Activated T-helper 1 cell treated with anti-CD3 and anti-CD28 coated beads, Interleukin-12 subunit alpha, Interleukin-12 subunit beta, Interleukin-2, Interleukin-4 antibody, amounts not matched to agents 30 ng/mL and 10 ng/mL and 1 ng/mL, durations not matched to agents 14 hours and 24 hours and 36 hours (primary cell): ENCODE data around the gene AREL1. TPM values are rescaled to one million over a fixed set of nuclear protein-coding genes. Genes with fewer than 3 reads are reported as not detected.
"Not testable (repeated sequence)": the region's sequence is repeated elsewhere in the genome, so short reads cannot be mapped to it uniquely, and the experiment has no call there.

Experiments
- DNase-seq: peaks from one replicate; pipeline ENCODE4 v3.0.0; 2021; ENCODE audit warnings: low spot score
- H3K27ac Mint-ChIP-seq: one replicate; pipeline ENCODE4 v1.8.0; 2021; ENCODE audit warnings: mild to moderate bottlenecking, mixed read lengths
- H3K27me3 Mint-ChIP-seq: one replicate; pipeline ENCODE4 v1.8.0; 2022; ENCODE audit warnings: mild to moderate bottlenecking, moderate library complexity, mixed read lengths; ENCODE audit not compliant: insufficient read depth
- H3K36me3 Mint-ChIP-seq: one replicate; pipeline ENCODE4 v1.8.0; 2021; ENCODE audit warnings: low read depth, mixed read lengths
- H3K4me1 Mint-ChIP-seq: one replicate; pipeline ENCODE4 v1.8.0; 2021; ENCODE audit warnings: low read depth, mixed read lengths
- H3K4me3 Mint-ChIP-seq: one replicate; pipeline ENCODE4 v1.8.0; 2021; ENCODE audit warnings: mild to moderate bottlenecking, moderate library complexity, mixed read lengths
- H3K9me3 Mint-ChIP-seq: one replicate; pipeline ENCODE4 v1.8.0; 2021; ENCODE audit warnings: mixed read lengths
- intact Hi-C: fragments of 100-400 bp; cut with micrococcal nuclease; formaldehyde crosslinking; loops from one replicate; pipeline ENCODE4 v1.15.1; 2024
- total RNA-seq: library from RNA; stranded (reverse); gene quantifications from 2 replicates; pipeline ENCODE4 v1.2.3, GENCODE V29; 2022

AREL1 gene
- total RNA-seq: 45.8 and 50.2 TPM in 2 replicates

DNA sequence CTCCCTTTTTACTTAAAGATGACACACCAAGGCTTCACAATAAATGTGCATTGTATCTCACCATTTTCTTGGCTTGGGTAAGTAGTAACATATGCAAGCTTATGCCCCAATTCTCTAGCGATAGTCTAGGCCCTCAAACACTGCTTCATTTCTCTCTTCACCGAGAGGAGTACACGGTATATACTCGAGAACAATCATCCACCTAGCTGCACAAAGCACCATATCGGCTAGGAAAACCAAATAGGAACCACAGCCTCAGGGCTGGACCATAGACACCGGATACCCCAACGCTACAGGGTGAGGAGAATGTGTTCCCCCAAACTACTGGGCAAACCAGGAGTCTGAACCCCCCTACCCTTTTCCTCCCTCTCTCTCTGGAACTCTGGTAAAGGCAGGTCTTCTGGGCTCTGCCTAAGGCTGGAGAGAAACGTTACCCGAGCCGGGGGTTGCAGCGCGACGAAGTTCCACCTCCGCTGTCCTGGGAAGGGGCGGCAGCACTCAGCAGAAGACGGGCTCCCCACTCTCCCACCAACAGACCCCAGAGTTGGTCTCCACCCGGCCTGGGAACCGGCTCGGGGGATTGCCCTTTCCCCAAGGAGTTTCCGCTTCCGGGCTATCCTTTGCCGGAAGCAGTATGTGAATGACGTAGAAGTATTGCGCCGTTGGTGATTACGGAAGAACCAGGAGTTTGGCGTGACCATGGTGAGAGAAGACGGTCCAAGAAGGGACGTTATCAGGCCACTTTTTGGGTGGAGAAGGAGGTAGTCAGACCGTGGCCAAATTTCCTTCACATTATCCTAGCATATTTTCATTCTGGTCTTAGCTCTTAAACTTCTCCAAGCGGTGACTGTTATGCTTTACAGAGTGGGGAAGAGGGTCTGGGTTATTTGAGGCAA lies at the start of gene AREL1, which contains the start of gene FCF1:
Gene AREL1 (minus strand): TSS at position 582 of the 896 bp plus-strand sequence. CDS start 27,465 bp downstream, outside the sequence.
Gene FCF1 (plus strand): TSS at position 646 of the 896 bp plus-strand sequence. CDS start 54 bp downstream, at position 700.
- intact Hi-C loops: loop anchor here (1.0 to 10.0 kb wide), 8 partner anchors 51 to 948 kb away; partner anchors contain the start of genes ACYP1, DLST, ERG28 and ISCA2
- H3K4me1 Mint-ChIP-seq: peaks cover 49% of the 10 kb centered on the region
- no peaks in the 10 kb centered on the region for H3K9me3 Mint-ChIP-seq
- H3K27me3 Mint-ChIP-seq: no peaks in the 10 kb centered on the region
- H3K36me3 Mint-ChIP-seq: peaks cover 22% of the 10 kb centered on the region
- DNase-seq: peak; percentile 83
- H3K27ac Mint-ChIP-seq: peak within 1 kb of the TSS; percentile 95
- peak within 1 kb of the TSS; percentile 95 for H3K4me3 Mint-ChIP-seq

GRCh38 chr14:74758505-74758904 lies 45.6 kb upstream of the AREL1 start:
- H3K27me3 Mint-ChIP-seq, H3K4me3 Mint-ChIP-seq, H3K9me3 Mint-ChIP-seq, H3K4me1 Mint-ChIP-seq, H3K36me3 Mint-ChIP-seq, DNase-seq, intact Hi-C loops, H3K27ac Mint-ChIP-seq: not testable (repeated sequence)

- intact Hi-C loops: no loop called here
- peaks cover 2% of the 10 kb centered on the region for H3K36me3 Mint-ChIP-seq
Observed at GRCh38 chr14:74756326-74756725, 43.4 kb upstream of the AREL1 start.

GRCh38 chr14:74754899-74755298 lies 42.0 kb upstream of the AREL1 start:
- intact Hi-C loops: no loop called here
- no peak overlapping the region for H3K4me3 Mint-ChIP-seq
- no peak overlapping the region for H3K27ac Mint-ChIP-seq

More at GRCh38 chr14:74756326-74756725, 43.4 kb upstream of the AREL1 start:
- DNase-seq: no peak
- Mint-ChIP-seq H3K9me3 (peaks cover 16% of the 10 kb centered on the region), H3K27ac (no peak overlapping the region), H3K4me3 (no peak overlapping the region), H3K4me1 (no peaks in the 10 kb centered on the region), H3K27me3 (peaks cover 1% of the 10 kb centered on the region)

DNA sequence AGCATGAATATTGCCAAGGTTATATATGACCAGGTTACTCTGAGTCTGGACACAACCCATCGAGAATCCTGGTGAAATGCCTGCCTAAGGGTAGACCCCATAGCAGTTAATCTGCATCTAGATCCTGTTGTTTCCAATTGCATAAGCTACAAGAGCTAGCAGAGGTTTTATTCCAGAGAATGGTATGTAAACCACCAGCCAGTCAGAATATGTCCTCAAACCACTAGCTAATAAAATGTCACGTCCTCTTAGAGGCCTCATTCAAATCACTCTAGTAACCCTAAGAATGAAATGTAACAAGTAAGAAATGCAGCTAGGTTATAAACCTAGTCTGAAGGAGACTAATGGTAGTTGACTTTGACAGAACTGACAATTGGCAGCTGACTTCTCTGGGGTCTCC lies 41.3 kb upstream of the AREL1 start:
- DNase-seq: no peak
- no peak overlapping the region for H3K4me3 Mint-ChIP-seq
- no peaks in the 10 kb centered on the region for H3K4me1 Mint-ChIP-seq
- no peaks in the 10 kb centered on the region for H3K27me3 Mint-ChIP-seq
- H3K9me3 Mint-ChIP-seq: peaks cover 16% of the 10 kb centered on the region
- H3K36me3 Mint-ChIP-seq: peaks cover 2% of the 10 kb centered on the region
- intact Hi-C loops: no loop called here
- H3K27ac Mint-ChIP-seq: no peak overlapping the region

More at GRCh38 chr14:74754899-74755298, 42.0 kb upstream of the AREL1 start:
- H3K4me1 Mint-ChIP-seq: no peaks in the 10 kb centered on the region
- H3K27me3 Mint-ChIP-seq: no peaks in the 10 kb centered on the region
- peaks cover 16% of the 10 kb centered on the region for H3K9me3 Mint-ChIP-seq
- DNase-seq: no peak
- peaks cover 2% of the 10 kb centered on the region for H3K36me3 Mint-ChIP-seq

- Mint-ChIP-seq H3K4me1 (no peaks in the 10 kb centered on the region), H3K36me3 (peaks cover 2% of the 10 kb centered on the region), H3K27me3 (no peaks in the 10 kb centered on the region), H3K4me3 (no peak overlapping the region), H3K27ac (no peak overlapping the region), H3K9me3 (peaks cover 5% of the 10 kb centered on the region)
- DNase-seq: no peak
- intact Hi-C loops: no loop called here
Observed at GRCh38 chr14:74747237-74747636, 34.4 kb upstream of the AREL1 start.

- no peaks in the 10 kb centered on the region for H3K4me1 Mint-ChIP-seq
- H3K9me3 Mint-ChIP-seq: no peaks in the 10 kb centered on the region
- no peak overlapping the region for H3K27ac Mint-ChIP-seq
- no peaks in the 10 kb centered on the region for H3K27me3 Mint-ChIP-seq
- H3K36me3 Mint-ChIP-seq: peaks cover 22% of the 10 kb centered on the region
- no peak for DNase-seq
- intact Hi-C loops: no loop called here
- H3K4me3 Mint-ChIP-seq: no peak overlapping the region
Observed at GRCh38 chr14:74739293-74740030, 26.6 kb upstream of the AREL1 start.

GRCh38 chr14:74737753-74738325 lies 25.0 kb upstream of the AREL1 start:
- DNase-seq: no peak
- Mint-ChIP-seq H3K4me3 (no peak overlapping the region), H3K36me3 (peaks cover 27% of the 10 kb centered on the region)

DNA sequence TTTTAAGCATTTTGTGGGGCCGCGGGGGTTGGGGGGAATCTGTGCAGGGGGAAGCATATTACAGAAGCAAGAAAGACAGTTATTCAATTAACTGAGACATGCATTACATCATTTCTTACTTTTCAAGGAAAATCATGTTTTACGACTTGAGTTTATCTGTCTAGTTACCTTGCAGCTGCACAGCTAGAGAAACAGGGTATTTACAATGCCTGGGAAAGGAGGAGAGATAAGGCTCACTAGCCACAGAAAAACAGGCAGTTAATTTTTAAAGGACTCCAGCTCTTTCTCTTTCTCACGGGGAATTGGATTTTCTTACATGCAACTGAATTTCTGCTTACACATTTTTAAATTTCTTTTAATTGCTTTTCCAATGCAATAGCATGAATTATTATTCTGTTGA lies 22.2 kb upstream of the AREL1 start:
- no peaks in the 10 kb centered on the region for H3K9me3 Mint-ChIP-seq
- intact Hi-C loops: no loop called here

More at GRCh38 chr14:74737753-74738325, 25.0 kb upstream of the AREL1 start:
- intact Hi-C loops: no loop called here
- no peaks in the 10 kb centered on the region for H3K4me1 Mint-ChIP-seq
- H3K27ac Mint-ChIP-seq: no peak overlapping the region
- no peaks in the 10 kb centered on the region for H3K9me3 Mint-ChIP-seq
- no peaks in the 10 kb centered on the region for H3K27me3 Mint-ChIP-seq

DNA sequence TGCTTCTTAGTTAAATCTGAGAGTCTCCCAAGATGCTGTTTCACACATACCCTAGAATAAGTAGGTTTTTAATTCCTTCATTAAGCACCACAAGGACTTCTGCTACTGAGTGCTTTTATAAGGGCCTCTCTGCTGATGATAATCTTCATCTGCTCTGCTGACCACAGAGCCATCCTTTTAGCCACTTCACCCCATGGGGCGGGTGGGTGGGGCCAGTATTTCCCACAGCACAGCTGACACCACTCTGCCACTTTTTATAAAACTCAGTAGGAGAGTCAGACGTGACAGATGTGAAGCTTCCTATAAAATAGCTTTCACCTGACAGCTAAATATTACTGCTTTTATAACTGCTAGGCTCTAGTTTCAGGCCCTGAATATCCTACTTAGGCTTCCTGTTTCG lies 20.3 kb upstream of the AREL1 start:
- intact Hi-C loops: no loop called here
- no peaks in the 10 kb centered on the region for H3K9me3 Mint-ChIP-seq
- no peak for DNase-seq
- H3K27ac Mint-ChIP-seq: no peak overlapping the region
- no peaks in the 10 kb centered on the region for H3K4me1 Mint-ChIP-seq
- H3K27me3 Mint-ChIP-seq: no peaks in the 10 kb centered on the region
- H3K36me3 Mint-ChIP-seq: peaks cover 27% of the 10 kb centered on the region
- no peak overlapping the region for H3K4me3 Mint-ChIP-seq

More for the DNA sequence above, 22.2 kb upstream of the AREL1 start:
- no peak for DNase-seq
- H3K36me3 Mint-ChIP-seq: peaks cover 32% of the 10 kb centered on the region
- no peaks in the 10 kb centered on the region for H3K27me3 Mint-ChIP-seq
- H3K4me1 Mint-ChIP-seq: no peaks in the 10 kb centered on the region
- H3K4me3 Mint-ChIP-seq: no peak overlapping the region
- no peak overlapping the region for H3K27ac Mint-ChIP-seq

DNA sequence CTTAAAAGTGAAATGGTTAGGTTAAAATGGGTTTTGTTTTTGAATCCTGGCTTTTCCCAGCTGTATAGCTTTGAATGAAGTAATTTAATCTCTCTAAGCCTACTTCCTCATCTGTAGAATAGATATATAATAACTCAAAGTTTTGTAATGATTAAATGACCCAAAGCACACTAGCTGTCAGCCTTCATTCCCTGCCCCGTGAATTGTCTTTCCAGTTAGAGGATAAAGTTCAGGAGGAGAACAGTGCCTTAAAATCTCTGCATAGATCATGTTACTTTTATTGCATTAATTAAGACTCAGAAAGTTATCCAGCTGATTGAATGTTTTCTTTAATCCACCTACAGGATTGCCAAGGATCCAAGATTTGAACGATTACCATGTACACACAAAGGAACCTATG lies 19.5 kb upstream of the AREL1 start:
- DNase-seq: no peak
- no peaks in the 10 kb centered on the region for H3K4me1 Mint-ChIP-seq
- H3K27ac Mint-ChIP-seq: no peak overlapping the region
- no peaks in the 10 kb centered on the region for H3K27me3 Mint-ChIP-seq
- H3K9me3 Mint-ChIP-seq: no peaks in the 10 kb centered on the region
- intact Hi-C loops: no loop called here
- no peak overlapping the region for H3K4me3 Mint-ChIP-seq
- H3K36me3 Mint-ChIP-seq: peaks cover 31% of the 10 kb centered on the region

DNA sequence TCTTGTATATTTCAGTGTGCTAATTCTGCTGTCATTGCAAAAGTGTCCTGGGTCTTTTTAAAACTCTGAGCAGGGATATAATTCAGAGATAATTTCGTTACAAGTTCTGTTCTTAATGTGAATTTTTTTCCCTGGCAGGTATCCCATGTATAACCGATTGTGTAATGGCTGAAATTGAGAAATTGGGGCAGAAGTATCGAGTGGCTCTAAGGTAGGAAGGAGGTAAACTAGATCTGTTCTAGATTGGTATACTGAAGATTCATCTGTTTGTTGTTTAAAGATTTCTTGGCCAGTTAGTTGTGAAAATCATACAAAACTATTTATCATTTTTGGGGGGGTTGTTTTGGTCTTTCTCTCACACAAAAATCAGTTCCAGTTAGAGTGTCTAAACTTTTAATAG lies 10.3 kb upstream of the AREL1 start:
- no peaks in the 10 kb centered on the region for H3K4me1 Mint-ChIP-seq

More for the DNA sequence above, 10.3 kb upstream of the AREL1 start:
- no peak overlapping the region for H3K27ac Mint-ChIP-seq
- no peaks in the 10 kb centered on the region for H3K27me3 Mint-ChIP-seq
- DNase-seq: no peak
- intact Hi-C loops: no loop called here
- no peak overlapping the region for H3K4me3 Mint-ChIP-seq
- H3K9me3 Mint-ChIP-seq: no peaks in the 10 kb centered on the region
- peaks cover 18% of the 10 kb centered on the region for H3K36me3 Mint-ChIP-seq
